AG04450 (cell line): ENCODE data around the gene IER5. TPM values are rescaled to one million over a fixed set of nuclear protein-coding genes. Genes with fewer than 3 reads are reported as not detected.

Source experiments
- CTCF ChIA-PET: fragments of 300-600, 350-600 bp; formaldehyde crosslinking; extraction: SDS; loops from one replicate; lab custom pipeline; 2022; ENCODE audit warnings: antibody characterized with exemption, inconsistent platforms; lab: Charles Lee
- POLR2A ChIA-PET: fragments of 350-600 bp; formaldehyde crosslinking; extraction: SDS; loops from one replicate; lab custom pipeline; 2021; ENCODE audit warnings: antibody characterized with exemption, inconsistent platforms; lab: Yijun Ruan, JAX
- DNase-seq: peaks from one replicate; pipeline ENCODE4 v3.0.0-alpha.2; 2011; ENCODE audit warnings: low read depth, low spot score
- H3K27ac ChIP-seq: one replicate; pipeline ENCODE4 v1.5.1; 2012; ENCODE audit warnings: low read depth, low read length, control low read depth
- H3K27me3 ChIP-seq: one replicate; pipeline ENCODE4 v1.6.0; 2012; ENCODE audit warnings: low read length; ENCODE audit not compliant: control insufficient read depth, insufficient read depth
- H3K4me3 ChIP-seq: 2 replicates; pipeline ENCODE4 v1.5.1; 2011; ENCODE audit warnings: mild to moderate bottlenecking, low read depth, low read length, control low read depth
- H3K9me3 ChIP-seq: 2 replicates; pipeline ENCODE4 v1.5.1; 2012; ENCODE audit warnings: low read length; ENCODE audit not compliant: control insufficient read depth, insufficient read depth
- polyA plus RNA-seq: library from polyadenylated mRNA; depleted of rRNA; stranded (reverse); fragments of >200 nt; gene quantifications from 2 replicates; pipeline ENCODE4 v1.2.3, GENCODE V29; 2011
- TF ChIP-seq, protein P1 (sequence below): IDR thresholded peaks from 2 replicates; pipeline ENCODE4 v1.5.1; 2011; ENCODE audit warnings: low read depth, low read length, control low read depth, inconsistent platforms

The IER5 gene
- polyA plus RNA-seq, 1 experiment: 20.7 TPM

- CTCF ChIA-PET: interaction anchor here (1.1 to 3.6 kb wide), 3 partner anchors 15 to 37 kb away, joined by 3 to 29 read pairs (median 4); no protein-coding TSS in a partner anchor
- POLR2A ChIA-PET: interaction anchor here (1.2 to 5.3 kb wide), 5 partner anchors 9 to 30 kb away, joined by 3 to 80 read pairs (median 23); partner anchors contain the start of gene IER5
- TF ChIP-seq, protein P1, sequence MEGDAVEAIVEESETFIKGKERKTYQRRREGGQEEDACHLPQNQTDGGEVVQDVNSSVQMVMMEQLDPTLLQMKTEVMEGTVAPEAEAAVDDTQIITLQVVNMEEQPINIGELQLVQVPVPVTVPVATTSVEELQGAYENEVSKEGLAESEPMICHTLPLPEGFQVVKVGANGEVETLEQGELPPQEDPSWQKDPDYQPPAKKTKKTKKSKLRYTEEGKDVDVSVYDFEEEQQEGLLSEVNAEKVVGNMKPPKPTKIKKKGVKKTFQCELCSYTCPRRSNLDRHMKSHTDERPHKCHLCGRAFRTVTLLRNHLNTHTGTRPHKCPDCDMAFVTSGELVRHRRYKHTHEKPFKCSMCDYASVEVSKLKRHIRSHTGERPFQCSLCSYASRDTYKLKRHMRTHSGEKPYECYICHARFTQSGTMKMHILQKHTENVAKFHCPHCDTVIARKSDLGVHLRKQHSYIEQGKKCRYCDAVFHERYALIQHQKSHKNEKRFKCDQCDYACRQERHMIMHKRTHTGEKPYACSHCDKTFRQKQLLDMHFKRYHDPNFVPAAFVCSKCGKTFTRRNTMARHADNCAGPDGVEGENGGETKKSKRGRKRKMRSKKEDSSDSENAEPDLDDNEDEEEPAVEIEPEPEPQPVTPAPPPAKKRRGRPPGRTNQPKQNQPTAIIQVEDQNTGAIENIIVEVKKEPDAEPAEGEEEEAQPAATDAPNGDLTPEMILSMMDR: no peak
Observed at GRCh38 chr1:181106022-181106312, 17.5 kb downstream of the IER5 start.

DNA sequence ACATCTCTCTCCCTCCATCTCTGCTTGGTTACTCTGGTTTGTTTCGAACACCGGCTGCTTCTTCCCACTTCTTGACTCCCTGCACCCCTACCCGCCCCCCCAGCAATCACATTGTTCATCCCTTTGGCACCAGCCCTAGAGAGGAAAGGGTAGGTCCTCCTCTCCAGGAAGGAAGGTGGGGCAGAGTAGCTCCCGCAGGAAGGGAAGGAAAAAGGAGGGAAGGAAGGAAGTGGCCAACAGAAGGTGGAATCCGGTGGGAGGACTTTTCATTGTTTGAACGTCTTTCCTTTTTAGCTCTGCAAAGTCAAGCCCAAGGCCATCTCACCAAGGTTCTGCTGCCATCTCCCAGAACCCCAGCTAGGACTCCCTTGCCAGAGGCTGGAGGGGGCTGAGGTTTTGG, 18.0 kb downstream of the IER5 start:
- H3K9me3 ChIP-seq: no peaks in the 10 kb centered on the region; the same call in 1 of the 2 replicates
- no peak for DNase-seq
- H3K27ac ChIP-seq: no peak overlapping the region
- TF ChIP-seq, protein P1: no peak
- no peaks in the 10 kb centered on the region for H3K27me3 ChIP-seq
- H3K4me3 ChIP-seq: no peak overlapping the region
- ChIA-PET POLR2A (interaction anchor here (2.4 to 5.3 kb wide), 2 partner anchors 16 to 29 kb away, joined by 23 to 80 read pairs; partner anchors contain the start of gene IER5), CTCF (interaction anchor here (0.9 to 3.6 kb wide), 3 partner anchors 8 to 36 kb away, joined by 3 to 29 read pairs (median 4); no protein-coding TSS in a partner anchor)

More at GRCh38 chr1:181106022-181106312, 17.5 kb downstream of the IER5 start:
- Histone ChIP-seq H3K27me3 (no peaks in the 10 kb centered on the region), H3K9me3 (no peaks in the 10 kb centered on the region; the same call in 1 of the 2 replicates), H3K27ac (peak overlapping the region; percentile 39), H3K4me3 (no peak overlapping the region)
- no peak for DNase-seq

GRCh38 chr1:181107711-181108110, 19.2 kb downstream of the IER5 start:
- DNase-seq: no peak
- no peak overlapping the region for H3K27ac ChIP-seq
- ChIA-PET CTCF (interaction anchor here (2.0 kb wide), 1 partner anchor 34 kb away, joined by 7 read pairs; no protein-coding TSS in a partner anchor), POLR2A (interaction anchor here (5.3 kb wide), 1 partner anchor 17 kb away, joined by 80 read pairs; the partner anchor contains the start of gene IER5)
- H3K9me3 ChIP-seq: no peaks in the 10 kb centered on the region; the same call in 1 of the 2 replicates
- H3K4me3 ChIP-seq: no peak overlapping the region
- TF ChIP-seq, protein P1: no peak
- H3K27me3 ChIP-seq: no peaks in the 10 kb centered on the region

DNA sequence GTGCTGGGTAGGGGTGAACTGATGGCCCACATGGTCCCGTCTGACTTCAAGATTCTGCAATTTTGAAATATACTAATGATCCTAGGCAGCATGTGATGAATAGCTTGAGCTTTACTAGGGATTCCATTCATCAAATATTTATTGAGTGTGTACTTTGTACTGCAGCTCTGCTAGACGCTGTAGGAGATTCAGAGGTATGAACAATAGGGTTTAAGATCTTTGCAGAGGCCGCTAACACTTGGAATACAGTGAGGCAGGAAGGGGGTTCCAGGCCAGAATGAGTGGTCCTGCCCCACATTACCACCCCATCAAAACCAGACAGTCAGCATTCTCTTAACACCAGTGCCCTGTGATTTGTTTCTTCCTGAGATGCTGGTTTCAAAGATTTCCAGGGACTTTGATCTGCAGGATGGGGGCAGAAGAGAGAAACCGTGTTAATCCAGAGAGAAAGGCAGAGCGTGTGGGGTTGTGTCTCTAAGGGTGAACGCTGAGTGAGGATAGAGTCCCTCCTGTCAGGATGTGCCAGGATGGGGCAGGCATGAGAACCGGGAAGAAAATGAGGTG, 19.9 kb downstream of the IER5 start:
- POLR2A ChIA-PET: interaction anchor here (5.3 kb wide), 1 partner anchor 18 kb away, joined by 80 read pairs; the partner anchor contains the start of gene IER5
- CTCF ChIA-PET: interaction anchor here (2.0 kb wide), 1 partner anchor 33 kb away, joined by 7 read pairs; no protein-coding TSS in a partner anchor
- H3K9me3 ChIP-seq: no peaks in the 10 kb centered on the region; the same call in 1 of the 2 replicates
- H3K27me3 ChIP-seq: no peaks in the 10 kb centered on the region
- H3K27ac ChIP-seq: no peak overlapping the region
- TF ChIP-seq, protein P1: no peak
- DNase-seq: no peak
- H3K4me3 ChIP-seq: no peak overlapping the region

- Histone ChIP-seq H3K9me3 (no peaks in the 10 kb centered on the region), H3K27ac (no peak overlapping the region), H3K4me3 (no peak overlapping the region), H3K27me3 (no peaks in the 10 kb centered on the region)
- CTCF ChIA-PET: interaction anchor here (0.8 to 2.2 kb wide), 2 partner anchors 9 to 32 kb away, joined by 3 to 9 read pairs; no protein-coding TSS in a partner anchor
- POLR2A ChIA-PET: interaction anchor here (1.1 to 1.5 kb wide), 2 partner anchors 13 to 26 kb away, joined by 3 read pairs; no protein-coding TSS in a partner anchor
- no peak for DNase-seq
- TF ChIP-seq, protein P1: no peak
Observed at GRCh38 chr1:181110013-181110412, 21.5 kb downstream of the IER5 start.
